ENCODE measurements around the gene ZMPSTE24. TPM values are rescaled to one million over a fixed set of nuclear protein-coding genes. Genes with fewer than 3 reads are reported as not detected.

Gene ZMPSTE24
- polyA plus RNA-seq, 1 donor (not counting 4 experiments of a cell fraction or from before 2014, with no cell fraction given) = 73.4 TPM

GRCh38 chr1:40300249-40300567 is 42.2 kb downstream of the ZMPSTE24 start:
- no peak for FAIRE-seq
- no peaks in the 10 kb centered on the region for H3K9me3 ChIP-seq (ENCODE audit: control insufficient read depth, low read depth, low read length)
- peaks cover 4 to 5% of the 10 kb centered on the region in 2 experiments for H3K36me3 ChIP-seq (ENCODE audit: control insufficient read depth in 2 of 2, extremely low read depth in 1 of 2, insufficient read depth in 2 of 2, low read length in 2 of 2)
- H3K4me3 ChIP-seq (ENCODE audit: control insufficient read depth in 2 of 3, extremely low read depth in 1 of 3, insufficient read depth in 2 of 3, low read depth in 1 of 3, low read length in 3 of 3) = no peak overlapping the region
- H3K27ac ChIP-seq (ENCODE audit: control insufficient read depth, insufficient read depth, low read length) = no peak overlapping the region
- H3K27me3 ChIP-seq (ENCODE audit: control insufficient read depth, extremely low read depth, insufficient read depth, low read length) = no peaks in the 10 kb centered on the region
- dilution Hi-C loops (cut with MboI; ENCODE audit: extremely low pct_ligation_motif_present, low sequenced_read_pairs) = no loop called here
- TF ChIP-seq, protein P1, sequence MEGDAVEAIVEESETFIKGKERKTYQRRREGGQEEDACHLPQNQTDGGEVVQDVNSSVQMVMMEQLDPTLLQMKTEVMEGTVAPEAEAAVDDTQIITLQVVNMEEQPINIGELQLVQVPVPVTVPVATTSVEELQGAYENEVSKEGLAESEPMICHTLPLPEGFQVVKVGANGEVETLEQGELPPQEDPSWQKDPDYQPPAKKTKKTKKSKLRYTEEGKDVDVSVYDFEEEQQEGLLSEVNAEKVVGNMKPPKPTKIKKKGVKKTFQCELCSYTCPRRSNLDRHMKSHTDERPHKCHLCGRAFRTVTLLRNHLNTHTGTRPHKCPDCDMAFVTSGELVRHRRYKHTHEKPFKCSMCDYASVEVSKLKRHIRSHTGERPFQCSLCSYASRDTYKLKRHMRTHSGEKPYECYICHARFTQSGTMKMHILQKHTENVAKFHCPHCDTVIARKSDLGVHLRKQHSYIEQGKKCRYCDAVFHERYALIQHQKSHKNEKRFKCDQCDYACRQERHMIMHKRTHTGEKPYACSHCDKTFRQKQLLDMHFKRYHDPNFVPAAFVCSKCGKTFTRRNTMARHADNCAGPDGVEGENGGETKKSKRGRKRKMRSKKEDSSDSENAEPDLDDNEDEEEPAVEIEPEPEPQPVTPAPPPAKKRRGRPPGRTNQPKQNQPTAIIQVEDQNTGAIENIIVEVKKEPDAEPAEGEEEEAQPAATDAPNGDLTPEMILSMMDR (optimal IDR thresholded peaks at IDR 0.05 in 1 of 3, IDR thresholded peaks at IDR 0.05 in 1 of 3, conservative IDR thresholded peaks at IDR 0.05 in 1 of 3; ENCODE audit: extremely low read depth in 1 of 3, insufficient read depth in 2 of 3, low read length in 3 of 3) = no peak
- TF ChIP-seq EZH2 (IDR thresholded peaks at IDR 0.05; ENCODE audit: low read length) = no peak
- H3K4me2 ChIP-seq (ENCODE audit: control insufficient read depth, extremely low read depth, insufficient read depth, low read depth, low read length) = no peak overlapping the region
- H3K9me1 ChIP-seq (ENCODE audit: control insufficient read depth, extremely low read depth, insufficient read depth, low read length) = no peaks in the 10 kb centered on the region
- no peaks in the 10 kb centered on the region for H4K20me1 ChIP-seq (ENCODE audit: control insufficient read depth, extremely low read depth, insufficient read depth, low read length)
- H3K9ac ChIP-seq (ENCODE audit: control insufficient read depth, extremely low read depth, insufficient read depth, low read length) = no peak overlapping the region
- no peak overlapping the region for H2AFZ ChIP-seq (ENCODE audit: control insufficient read depth, low read length)
- no peaks in the 10 kb centered on the region for H3K79me2 ChIP-seq (ENCODE audit: control insufficient read depth, insufficient read depth, low read length)
- no peak for DNase-seq (ENCODE audit: low read depth, low spot score)
- H3K4me1 ChIP-seq (ENCODE audit: control insufficient read depth, extremely low read depth, insufficient read depth, low read length) = peaks cover 19% of the 10 kb centered on the region

- no peak for TF ChIP-seq EZH2 (IDR thresholded peaks at IDR 0.05; ENCODE audit: low read length)
- TF ChIP-seq, protein P1 (optimal IDR thresholded peaks at IDR 0.05 in 1 of 3, IDR thresholded peaks at IDR 0.05 in 1 of 3, conservative IDR thresholded peaks at IDR 0.05 in 1 of 3; ENCODE audit: extremely low read depth in 1 of 3, insufficient read depth in 2 of 3, low read length in 3 of 3) = no peak
- Histone ChIP-seq H3K4me2 (ENCODE audit: control insufficient read depth, extremely low read depth, insufficient read depth, low read depth, low read length) (no peak overlapping the region), H3K27me3 (ENCODE audit: control insufficient read depth, extremely low read depth, insufficient read depth, low read length) (no peaks in the 10 kb centered on the region), H3K4me3 (ENCODE audit: control insufficient read depth in 2 of 3, extremely low read depth in 1 of 3, insufficient read depth in 2 of 3, low read depth in 1 of 3, low read length in 3 of 3) (no peak overlapping the region), H3K9ac (ENCODE audit: control insufficient read depth, extremely low read depth, insufficient read depth, low read length) (no peak overlapping the region), H3K9me1 (ENCODE audit: control insufficient read depth, extremely low read depth, insufficient read depth, low read length) (no peaks in the 10 kb centered on the region), H3K9me3 (ENCODE audit: control insufficient read depth, low read depth, low read length) (no peaks in the 10 kb centered on the region), H4K20me1 (ENCODE audit: control insufficient read depth, extremely low read depth, insufficient read depth, low read length) (no peaks in the 10 kb centered on the region), H3K79me2 (ENCODE audit: control insufficient read depth, insufficient read depth, low read length) (no peaks in the 10 kb centered on the region), H3K36me3 (ENCODE audit: control insufficient read depth in 2 of 2, extremely low read depth in 1 of 2, insufficient read depth in 2 of 2, low read length in 2 of 2) (peaks cover 4 to 5% of the 10 kb centered on the region in 2 experiments), H2AFZ (ENCODE audit: control insufficient read depth, low read length) (no peak overlapping the region), H3K4me1 (ENCODE audit: control insufficient read depth, extremely low read depth, insufficient read depth, low read length) (peaks cover 23% of the 10 kb centered on the region), H3K27ac (ENCODE audit: control insufficient read depth, insufficient read depth, low read length) (no peak overlapping the region)
- DNase-seq (ENCODE audit: low read depth, low spot score) (no peak), FAIRE-seq (no peak)
- dilution Hi-C loops (cut with MboI; ENCODE audit: extremely low pct_ligation_motif_present, low sequenced_read_pairs) = no loop called here
Measured at GRCh38 chr1:40300651-40301050, 42.6 kb downstream of the ZMPSTE24 start.
